ENCODE results near the gene MCM10. TPM values are rescaled to one million over a fixed set of nuclear protein-coding genes. Genes with fewer than 3 reads are reported as not detected.

MCM10 gene
- total and polyA plus RNA-seq, 2 donors: 0.14 to 4.5 TPM

DNA sequence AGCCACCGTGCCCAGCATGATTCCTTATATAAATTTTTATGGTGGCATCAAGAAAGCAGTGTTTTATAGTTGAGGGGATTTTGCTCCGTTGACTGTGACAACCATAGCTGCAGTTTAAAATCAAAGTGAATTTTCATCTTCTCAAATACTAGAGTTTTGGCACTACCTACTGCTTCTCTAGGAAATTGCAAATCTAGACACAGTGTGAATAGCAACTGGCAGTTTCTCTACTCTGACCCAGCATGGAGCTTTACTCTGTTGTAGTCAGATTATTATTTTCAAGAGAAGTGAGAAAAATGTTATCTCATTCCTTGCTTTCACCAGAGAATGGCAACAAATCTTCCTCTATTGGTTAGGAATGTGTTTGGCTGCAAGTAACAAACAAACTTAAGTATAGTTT, 22.9 kb downstream of the MCM10 start:
- Histone ChIP-seq H3K4me1 (ENCODE audit: insufficient read depth) (no peaks in the 10 kb centered on the region), H3K27ac (ENCODE audit: low read depth) (no peak overlapping the region), H3K36me3 (ENCODE audit: insufficient read depth) (no peaks in the 10 kb centered on the region), H3K4me3 (ENCODE audit: low read depth, low read length) (no peak overlapping the region)
- 85% methylated on average over 2 of the region's 2 CpGs for WGBS
- no peak for DNase-seq (ENCODE audit: extremely low spot score)

DNA sequence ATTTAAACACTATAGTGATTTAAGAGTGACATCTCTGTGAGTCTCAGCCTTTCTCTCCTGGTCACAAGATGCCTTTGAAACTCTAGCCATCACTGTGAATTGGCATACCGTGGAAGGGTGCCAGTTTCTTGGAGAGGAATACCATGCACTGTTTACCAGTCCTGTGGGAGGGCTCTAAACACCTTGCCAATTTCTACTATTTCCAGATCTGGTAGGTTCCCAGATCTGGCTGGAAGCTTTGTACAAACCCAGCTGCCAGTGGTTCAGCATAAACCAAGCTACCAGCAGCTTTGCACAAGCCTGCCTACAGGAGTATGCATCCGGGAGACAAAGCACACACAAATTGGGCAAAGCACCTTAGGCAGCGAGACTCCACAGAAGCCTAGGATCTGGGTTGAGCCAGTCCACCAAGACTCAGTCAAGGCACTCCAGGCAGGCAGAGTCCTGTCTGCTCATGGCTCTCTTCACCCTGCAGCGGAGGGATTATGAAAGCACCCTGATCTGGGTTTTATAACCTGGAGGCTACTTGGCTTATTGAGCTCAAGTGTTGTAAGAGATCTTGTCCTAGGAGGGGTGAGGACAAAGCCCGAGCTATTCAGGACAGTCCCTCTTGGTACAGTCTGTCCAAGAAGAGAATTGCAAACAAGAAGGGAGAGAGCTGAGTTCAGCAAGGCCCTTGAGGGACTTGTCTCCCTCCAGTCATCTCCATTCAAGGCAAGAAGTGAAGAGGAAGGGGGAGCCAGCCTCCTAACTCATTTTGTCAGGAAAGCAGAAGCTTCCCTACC, 23.6 kb downstream of the MCM10 start:
- no peak for DNase-seq (ENCODE audit: extremely low spot score)
- WGBS: 93% methylated on average over 5 of the region's 5 CpGs
- no peak overlapping the region for H3K4me3 ChIP-seq (ENCODE audit: low read depth, low read length)

DNA sequence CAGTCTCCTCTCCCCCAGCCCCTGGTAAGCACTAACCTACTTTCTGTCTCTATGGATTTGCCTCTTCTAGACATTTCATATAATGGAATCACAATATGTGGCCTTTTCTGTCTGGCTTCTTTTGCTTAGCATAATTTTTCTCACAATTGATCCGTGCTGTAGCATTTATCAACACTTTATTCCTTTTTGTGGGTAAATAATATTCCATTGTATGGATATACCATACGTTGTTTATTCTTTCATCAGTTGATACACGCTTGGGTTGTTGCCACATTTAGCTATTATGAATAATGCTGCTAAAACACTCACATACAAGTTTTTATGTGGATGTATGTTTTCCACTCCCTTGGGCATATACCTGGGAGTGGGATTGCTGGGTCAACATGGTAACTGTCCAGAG, 25.8 kb downstream of the MCM10 start:
- Histone ChIP-seq H3K27ac (ENCODE audit: low read depth) (no peak overlapping the region), H3K4me1 (ENCODE audit: insufficient read depth) (no peaks in the 10 kb centered on the region), H3K36me3 (ENCODE audit: insufficient read depth) (no peaks in the 10 kb centered on the region), H3K4me3 (ENCODE audit: low read depth, low read length) (no peak overlapping the region)
- no peak for DNase-seq (ENCODE audit: extremely low spot score)
- over 99% methylated on average over 3 of the region's 3 CpGs for WGBS

More for the DNA sequence above, 23.6 kb downstream of the MCM10 start:
- H3K36me3 ChIP-seq (ENCODE audit: insufficient read depth): no peaks in the 10 kb centered on the region
- no peaks in the 10 kb centered on the region for H3K4me1 ChIP-seq (ENCODE audit: insufficient read depth)
- no peak overlapping the region for H3K27ac ChIP-seq (ENCODE audit: low read depth)

DNA sequence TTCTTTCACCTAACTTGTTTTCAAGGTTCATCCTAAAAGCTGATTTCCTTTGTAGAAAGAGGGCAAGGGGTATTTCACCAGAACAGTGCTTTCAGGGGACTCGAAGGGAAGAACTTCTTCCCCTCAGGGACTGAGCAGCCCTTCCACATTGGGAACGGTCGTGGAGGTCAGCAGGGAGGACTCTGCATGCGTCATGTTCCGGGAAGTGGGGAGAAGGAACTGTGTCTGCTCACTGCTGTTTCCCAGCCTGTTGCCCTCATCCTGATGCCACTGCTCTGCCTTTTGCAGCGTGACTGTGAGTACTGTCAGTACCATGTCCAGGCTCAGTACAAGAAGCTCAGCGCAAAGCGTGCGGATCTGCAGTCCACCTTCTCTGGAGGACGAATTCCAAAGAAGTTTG, 27.2 kb downstream of the MCM10 start:
- H3K27ac ChIP-seq (ENCODE audit: low read depth): no peak overlapping the region
- H3K4me3 ChIP-seq (ENCODE audit: low read depth, low read length): no peak overlapping the region
- H3K4me1 ChIP-seq (ENCODE audit: insufficient read depth): no peaks in the 10 kb centered on the region
- no peak for DNase-seq (ENCODE audit: extremely low spot score)
- no peaks in the 10 kb centered on the region for H3K36me3 ChIP-seq (ENCODE audit: insufficient read depth)
- 93% methylated on average over 10 of the region's 10 CpGs for WGBS

DNA sequence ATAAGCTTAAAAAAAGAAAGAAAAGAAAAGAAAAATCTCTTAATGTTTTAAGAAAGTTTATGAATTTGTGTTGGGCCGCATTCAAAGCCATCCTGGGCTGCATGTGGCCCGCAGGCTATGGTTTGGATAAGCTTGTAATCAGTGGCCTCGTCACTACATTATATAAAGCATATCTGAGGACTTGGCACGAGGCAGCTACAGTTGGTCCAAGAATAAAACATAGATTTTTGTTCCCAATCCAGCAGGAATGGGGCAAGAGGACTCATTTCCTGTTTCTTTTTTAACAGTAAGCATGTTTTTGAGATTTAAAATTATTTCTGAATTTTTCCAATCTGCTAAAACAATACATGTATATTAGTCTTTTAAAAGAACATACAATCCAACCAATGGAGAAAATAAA, 28.6 kb downstream of the MCM10 start:
- WGBS: 38% methylated on average over 4 of the region's 4 CpGs
- Histone ChIP-seq H3K36me3 (ENCODE audit: insufficient read depth) (no peaks in the 10 kb centered on the region), H3K4me1 (ENCODE audit: insufficient read depth) (no peaks in the 10 kb centered on the region), H3K4me3 (ENCODE audit: low read depth, low read length) (no peak overlapping the region), H3K27ac (ENCODE audit: low read depth) (no peak overlapping the region)
- no peak for DNase-seq (ENCODE audit: extremely low spot score)

DNA sequence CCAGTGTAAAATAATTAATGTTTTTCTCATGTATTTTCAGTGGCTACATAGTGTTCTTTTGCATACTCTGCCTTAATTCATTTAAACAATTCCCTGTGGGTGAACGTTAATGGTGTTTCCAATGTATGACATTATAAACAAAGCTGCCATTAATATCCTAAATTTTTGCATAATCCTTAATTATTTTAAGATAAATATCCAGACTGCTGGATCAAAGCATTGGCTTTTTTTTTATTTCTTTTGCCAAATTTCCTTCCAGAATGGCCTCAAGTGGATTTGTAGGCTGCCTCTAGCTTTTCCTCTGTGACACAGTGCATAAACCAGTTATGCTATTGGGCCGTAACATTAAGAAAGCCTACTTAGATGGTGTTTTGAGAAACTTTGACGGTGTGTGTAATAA, 29.5 kb downstream of the MCM10 start:
- Histone ChIP-seq H3K36me3 (ENCODE audit: insufficient read depth) (no peaks in the 10 kb centered on the region), H3K4me1 (ENCODE audit: insufficient read depth) (no peaks in the 10 kb centered on the region), H3K4me3 (ENCODE audit: low read depth, low read length) (no peak overlapping the region), H3K27ac (ENCODE audit: low read depth) (no peak overlapping the region)
- no peak for DNase-seq (ENCODE audit: extremely low spot score)
- 63% methylated on average over 3 of the region's 3 CpGs for WGBS

DNA sequence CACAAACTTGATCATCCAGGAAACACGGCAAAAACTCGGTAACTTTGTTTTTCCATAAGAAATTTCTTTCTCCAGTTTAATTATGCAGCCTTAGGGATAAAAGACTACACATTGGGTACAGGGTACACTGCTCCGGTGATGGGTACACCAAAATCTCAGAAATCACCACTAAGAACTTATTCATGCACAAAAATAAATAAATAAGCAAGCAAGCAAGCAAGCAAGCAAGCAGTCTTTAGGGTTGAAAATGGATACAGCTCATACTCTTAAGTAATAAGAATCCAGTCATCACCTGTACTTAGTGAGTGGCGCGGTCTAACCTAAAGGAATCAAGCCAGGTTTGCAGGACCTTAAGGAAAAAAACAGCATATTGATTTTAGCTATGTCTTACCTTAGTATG, 30.0 kb downstream of the MCM10 start:
- no peak for DNase-seq (ENCODE audit: extremely low spot score)
- WGBS: 85% methylated on average over 5 of the region's 5 CpGs
- Histone ChIP-seq H3K4me1 (ENCODE audit: insufficient read depth) (no peaks in the 10 kb centered on the region), H3K4me3 (ENCODE audit: low read depth, low read length) (no peak overlapping the region), H3K36me3 (ENCODE audit: insufficient read depth) (no peaks in the 10 kb centered on the region), H3K27ac (ENCODE audit: low read depth) (no peak overlapping the region)

DNA sequence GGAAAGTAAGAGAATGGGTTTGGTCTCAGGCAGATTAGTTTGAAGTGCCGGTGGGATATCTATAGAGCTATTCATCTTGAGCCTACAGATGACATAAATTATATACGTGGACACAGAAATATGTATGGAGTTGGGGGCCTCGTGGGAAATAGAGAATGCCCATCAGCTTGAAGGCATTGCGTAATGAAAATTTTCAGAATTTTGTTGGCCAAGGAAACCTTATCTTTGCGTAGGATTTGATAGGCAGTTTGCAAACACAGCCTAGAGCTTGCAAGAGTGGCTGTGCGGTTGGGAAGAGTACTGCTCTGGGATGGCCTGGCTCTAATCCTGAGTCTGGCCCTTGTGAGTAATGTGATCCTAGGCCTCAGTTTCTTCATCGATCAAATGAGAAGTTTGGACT, 32.3 kb downstream of the MCM10 start:
- H3K36me3 ChIP-seq (ENCODE audit: insufficient read depth): no peaks in the 10 kb centered on the region
- no peaks in the 10 kb centered on the region for H3K4me1 ChIP-seq (ENCODE audit: insufficient read depth)
- 90% methylated on average over 7 of the region's 7 CpGs for WGBS
- H3K4me3 ChIP-seq (ENCODE audit: low read depth, low read length): no peak overlapping the region
- H3K27ac ChIP-seq (ENCODE audit: low read depth): no peak overlapping the region
- DNase-seq (ENCODE audit: extremely low spot score): no peak

DNA sequence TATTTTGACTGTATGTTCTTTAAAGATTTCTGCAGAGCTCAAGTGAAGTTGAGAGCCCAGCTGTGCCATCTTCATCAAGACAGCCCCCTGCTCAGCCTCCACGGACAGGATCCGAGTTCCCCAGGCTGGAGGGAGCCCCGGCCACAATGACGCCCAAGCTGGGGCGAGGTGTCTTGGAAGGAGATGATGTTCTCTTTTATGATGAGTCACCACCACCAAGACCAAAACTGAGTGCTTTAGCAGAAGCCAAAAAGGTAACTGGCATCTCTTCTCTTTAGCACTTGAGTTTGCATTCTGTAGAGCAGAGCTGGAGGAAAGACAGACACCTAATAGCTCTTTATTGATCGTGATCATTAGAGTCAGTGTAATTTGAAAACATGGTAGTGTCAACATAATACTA, 33.7 kb downstream of the MCM10 start:
- 94% methylated on average over 6 of the region's 6 CpGs for WGBS
- Histone ChIP-seq H3K36me3 (ENCODE audit: insufficient read depth) (no peaks in the 10 kb centered on the region), H3K27ac (ENCODE audit: low read depth) (no peak overlapping the region), H3K4me3 (ENCODE audit: low read depth, low read length) (no peak overlapping the region), H3K4me1 (ENCODE audit: insufficient read depth) (no peaks in the 10 kb centered on the region)
- no peak for DNase-seq (ENCODE audit: extremely low spot score)

DNA sequence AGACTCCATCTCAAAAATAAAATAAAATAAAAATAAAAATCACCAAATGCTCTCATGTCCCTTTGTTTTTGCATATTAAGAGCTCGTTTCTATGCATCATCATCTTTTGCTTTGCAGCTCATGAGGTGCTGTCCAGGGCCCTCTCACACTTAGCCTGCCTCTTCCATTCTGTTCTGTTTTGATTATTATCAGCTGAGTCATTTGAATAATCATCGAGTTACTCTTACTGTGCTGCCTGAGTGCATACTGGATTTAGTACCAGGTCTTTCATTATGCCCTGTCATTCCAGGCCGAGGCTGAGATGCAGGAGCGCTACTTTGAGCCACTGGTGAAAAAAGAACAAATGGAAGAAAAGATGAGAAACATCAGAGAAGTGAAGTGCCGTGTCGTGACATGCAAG, 39.8 kb downstream of the MCM10 start:
- DNase-seq (ENCODE audit: extremely low spot score): no peak
- no peaks in the 10 kb centered on the region for H3K4me1 ChIP-seq (ENCODE audit: insufficient read depth)
- H3K36me3 ChIP-seq (ENCODE audit: insufficient read depth): no peaks in the 10 kb centered on the region
- no peak overlapping the region for H3K4me3 ChIP-seq (ENCODE audit: low read depth, low read length)
- WGBS: 85% methylated on average over 6 of the region's 6 CpGs
- H3K27ac ChIP-seq (ENCODE audit: low read depth): no peak overlapping the region

DNA sequence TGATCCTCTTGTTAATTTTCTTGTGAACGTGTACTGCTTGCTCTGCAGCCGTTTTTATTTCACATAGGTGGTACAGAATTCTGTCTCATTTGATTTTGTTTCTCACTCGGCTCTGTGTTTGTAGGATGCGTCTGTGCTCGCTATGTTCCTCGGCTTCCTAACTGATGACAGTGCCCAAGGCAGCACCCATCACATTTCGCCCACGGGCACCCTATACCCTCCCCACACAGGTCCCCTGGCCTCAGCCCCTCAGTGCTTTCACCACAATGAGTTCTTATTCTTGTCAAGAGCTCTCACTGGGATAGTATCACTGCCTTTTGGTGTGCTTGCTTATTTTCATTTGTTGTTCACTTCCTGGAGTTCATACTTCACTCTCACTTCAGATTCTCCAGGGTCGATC, 44.7 kb downstream of the MCM10 start:
- no peaks in the 10 kb centered on the region for H3K4me1 ChIP-seq (ENCODE audit: insufficient read depth)
- no peak for DNase-seq (ENCODE audit: extremely low spot score)
- H3K36me3 ChIP-seq (ENCODE audit: insufficient read depth): no peaks in the 10 kb centered on the region
- no peak overlapping the region for H3K27ac ChIP-seq (ENCODE audit: low read depth)
- WGBS: 89% methylated on average over 9 of the region's 9 CpGs
- H3K4me3 ChIP-seq (ENCODE audit: low read depth, low read length): no peak overlapping the region

DNA sequence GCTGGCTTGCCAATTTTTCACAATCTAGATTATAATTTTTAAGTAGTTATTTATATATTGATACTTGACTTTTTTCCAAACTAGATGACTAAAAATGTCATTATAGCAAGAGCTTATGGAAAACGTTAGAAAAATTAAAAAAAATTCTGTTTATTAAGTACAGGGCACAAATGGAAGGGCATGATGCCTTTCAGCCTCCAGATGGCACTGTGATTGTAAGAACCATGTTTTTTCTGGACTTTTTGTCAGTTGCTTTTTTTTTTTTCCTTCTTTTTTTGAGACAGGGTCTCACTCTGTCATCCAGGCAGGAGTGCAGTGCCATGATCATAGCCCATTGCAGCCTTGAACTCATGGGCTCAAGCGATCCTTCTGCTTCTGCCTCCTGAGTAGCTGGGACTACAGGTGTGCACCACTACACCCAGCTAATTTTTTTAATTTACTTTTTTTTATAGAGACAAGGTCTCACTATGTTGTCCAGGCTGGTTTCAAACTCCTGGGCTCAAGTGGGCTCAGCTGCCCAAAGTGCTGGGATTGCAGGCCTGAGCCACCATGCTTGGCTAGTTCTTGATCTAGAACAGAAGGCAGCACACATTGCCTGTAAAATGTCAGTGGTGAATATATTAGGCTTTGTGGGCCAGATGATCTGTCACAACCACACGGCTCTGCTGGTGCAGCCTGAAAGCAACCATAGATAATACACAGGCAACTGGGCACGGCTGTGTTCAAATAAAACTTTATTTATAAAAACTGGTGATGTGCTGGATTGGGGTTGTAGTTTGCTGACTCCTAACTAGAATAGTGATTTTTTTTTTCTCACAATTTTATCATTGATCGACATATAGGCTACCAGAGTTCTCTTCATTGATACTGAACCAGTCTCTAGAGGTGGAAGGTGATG, 45.4 kb downstream of the MCM10 start:
- Histone ChIP-seq H3K36me3 (ENCODE audit: insufficient read depth) (no peaks in the 10 kb centered on the region), H3K4me1 (ENCODE audit: insufficient read depth) (no peaks in the 10 kb centered on the region), H3K27ac (ENCODE audit: low read depth) (no peak overlapping the region), H3K4me3 (ENCODE audit: low read depth, low read length) (no peak overlapping the region)
- no peak for DNase-seq (ENCODE audit: extremely low spot score)
- 58% methylated on average over 5 of the region's 5 CpGs for WGBS

DNA sequence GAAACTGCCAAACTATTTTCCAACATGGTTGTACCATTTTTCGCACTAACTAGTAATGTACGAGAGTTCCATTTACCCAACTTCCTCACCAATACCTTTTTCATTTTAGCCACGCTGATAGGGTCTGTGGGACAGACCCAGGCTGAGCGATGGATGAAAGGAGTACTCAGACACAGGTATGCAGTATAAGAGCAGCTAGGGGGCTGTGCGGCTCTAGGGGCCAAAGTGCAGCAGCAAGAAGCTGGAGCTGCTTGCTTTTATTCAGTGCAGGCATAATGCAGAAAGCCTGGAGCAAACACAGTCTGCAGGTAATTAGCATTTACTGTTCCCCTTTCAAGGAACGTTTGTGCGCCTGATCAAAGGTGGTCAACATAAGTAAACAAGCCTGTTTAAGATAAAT, 51.8 kb downstream of the MCM10 start:
- DNase-seq (ENCODE audit: extremely low spot score): no peak
- H3K27ac ChIP-seq (ENCODE audit: low read depth): no peak overlapping the region
- no peaks in the 10 kb centered on the region for H3K36me3 ChIP-seq (ENCODE audit: insufficient read depth)
- WGBS: 91% methylated on average over 7 of the region's 7 CpGs
- no peak overlapping the region for H3K4me3 ChIP-seq (ENCODE audit: low read depth, low read length)
- no peaks in the 10 kb centered on the region for H3K4me1 ChIP-seq (ENCODE audit: insufficient read depth)

DNA sequence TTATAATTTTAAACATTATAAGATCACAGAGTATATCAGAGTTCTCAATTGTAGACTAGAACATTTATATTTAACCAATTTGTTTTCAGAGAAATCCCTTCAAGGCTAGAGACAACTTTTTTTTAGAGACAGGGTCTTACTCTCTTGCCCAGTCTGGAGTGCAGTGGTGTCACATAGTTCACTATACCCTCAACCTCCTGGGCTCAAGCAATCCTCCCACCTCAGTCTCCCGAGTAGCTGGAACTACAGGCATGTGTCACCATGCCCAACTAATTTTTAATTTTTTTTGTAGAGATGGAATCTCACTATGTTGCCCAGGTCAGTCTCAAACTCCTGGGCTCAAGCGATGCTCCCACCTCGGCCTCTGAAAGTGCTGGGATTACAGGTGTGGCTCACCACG, 57.5 kb downstream of the MCM10 start:
- no peaks in the 10 kb centered on the region for H3K4me1 ChIP-seq (ENCODE audit: insufficient read depth)
- no peak for DNase-seq (ENCODE audit: extremely low spot score)
- H3K27ac ChIP-seq (ENCODE audit: low read depth): no peak overlapping the region
- H3K4me3 ChIP-seq (ENCODE audit: low read depth, low read length): no peak overlapping the region
- WGBS: 96% methylated on average over 4 of the region's 4 CpGs
- H3K36me3 ChIP-seq (ENCODE audit: insufficient read depth): no peaks in the 10 kb centered on the region

Measured in urinary bladder (tissue), 4 donors.